ENCODE results near the gene PARD3B. TPM values are rescaled to one million over a fixed set of nuclear protein-coding genes. Genes with fewer than 3 reads are reported as not detected.

PARD3B gene
- total RNA-seq, 4 donors from 2014 or later = 32.6 to 65.7 (median 38.6) TPM

DNA sequence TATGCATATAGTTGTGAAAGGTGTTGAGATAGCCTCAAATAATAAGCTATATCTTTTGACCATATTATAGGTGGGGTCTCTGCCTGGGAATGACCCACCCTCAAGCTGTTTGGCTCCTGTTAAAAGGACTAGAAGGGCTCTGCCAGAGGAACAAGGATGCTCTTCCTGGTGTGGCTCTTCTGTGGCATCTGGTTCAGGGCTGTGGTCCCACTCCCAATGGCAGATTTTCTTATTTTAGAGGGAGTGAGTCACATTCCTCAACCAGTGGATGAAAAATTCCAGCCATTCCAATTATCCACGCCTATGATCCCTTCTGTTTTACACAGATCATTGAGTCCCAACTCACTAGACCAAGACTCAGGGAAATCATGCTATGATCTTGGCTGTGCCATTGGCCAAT is 119.9 kb downstream of the PARD3B start:
- intact Hi-C loops (cut with DNase I; ENCODE audit: low total_unique reads) (loop anchor here (5.0 kb wide), 1 partner anchor 962 kb away; no protein-coding TSS in a partner anchor), in situ Hi-C loops (cut with MboI; ENCODE audit: low pct_ligation_motif_present in 1 of 4, low pct_unique_long_range_greater_than_20kb in 1 of 4, low sequenced_read_pairs in 3 of 4) (no loop called here)
- Histone ChIP-seq H3K36me3 (no peaks in the 10 kb centered on the region), H3K27me3 (no peaks in the 10 kb centered on the region), H3K4me1 (peaks cover 0 to 9% (median 2%) of the 10 kb centered on the region in 4 donors), H3K27ac (peak overlapping the region in 2 of 4 donors; percentile 13 to 20), H3K4me3 (no peak overlapping the region), H3K9me3 (no peaks in the 10 kb centered on the region)
- no peak for DNase-seq
- no peak for TF ChIP-seq EP300 (IDR thresholded peaks at IDR 0.05; ENCODE audit: low read depth)
- TF ChIP-seq POLR2A (IDR thresholded peaks at IDR 0.05) = no peak
- no peak for TF ChIP-seq POLR2AphosphoS5 (IDR thresholded peaks at IDR 0.05)
- TF ChIP-seq, protein P1, sequence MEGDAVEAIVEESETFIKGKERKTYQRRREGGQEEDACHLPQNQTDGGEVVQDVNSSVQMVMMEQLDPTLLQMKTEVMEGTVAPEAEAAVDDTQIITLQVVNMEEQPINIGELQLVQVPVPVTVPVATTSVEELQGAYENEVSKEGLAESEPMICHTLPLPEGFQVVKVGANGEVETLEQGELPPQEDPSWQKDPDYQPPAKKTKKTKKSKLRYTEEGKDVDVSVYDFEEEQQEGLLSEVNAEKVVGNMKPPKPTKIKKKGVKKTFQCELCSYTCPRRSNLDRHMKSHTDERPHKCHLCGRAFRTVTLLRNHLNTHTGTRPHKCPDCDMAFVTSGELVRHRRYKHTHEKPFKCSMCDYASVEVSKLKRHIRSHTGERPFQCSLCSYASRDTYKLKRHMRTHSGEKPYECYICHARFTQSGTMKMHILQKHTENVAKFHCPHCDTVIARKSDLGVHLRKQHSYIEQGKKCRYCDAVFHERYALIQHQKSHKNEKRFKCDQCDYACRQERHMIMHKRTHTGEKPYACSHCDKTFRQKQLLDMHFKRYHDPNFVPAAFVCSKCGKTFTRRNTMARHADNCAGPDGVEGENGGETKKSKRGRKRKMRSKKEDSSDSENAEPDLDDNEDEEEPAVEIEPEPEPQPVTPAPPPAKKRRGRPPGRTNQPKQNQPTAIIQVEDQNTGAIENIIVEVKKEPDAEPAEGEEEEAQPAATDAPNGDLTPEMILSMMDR (IDR thresholded peaks at IDR 0.05) = no peak
- 70% methylated on average over 1 of the region's 1 CpG; no CpG with 5 or more reads in 1 of the 2 donors for WGBS, 2 donors (ENCODE audit: low coverage in 1 of 2)

DNA sequence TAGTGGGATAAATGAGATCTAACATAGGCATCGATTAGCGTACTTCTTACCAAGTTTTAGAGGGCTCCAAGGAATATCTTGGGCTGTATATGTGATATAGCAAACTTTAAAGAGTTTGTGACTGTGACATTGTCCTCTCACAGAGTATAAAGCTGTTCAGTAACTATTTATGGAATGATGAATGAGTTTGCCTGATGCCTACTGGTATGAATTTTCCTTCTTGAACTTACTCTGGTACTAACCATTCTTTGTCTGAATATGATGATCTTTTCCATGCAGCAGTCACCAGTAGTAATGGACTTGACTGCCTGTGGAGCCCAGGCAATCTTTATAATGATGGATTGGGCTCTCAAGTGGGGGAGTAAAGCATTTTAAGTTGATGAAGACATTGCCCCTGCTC is 120.5 kb downstream of the PARD3B start:
- H3K9me3 ChIP-seq = no peaks in the 10 kb centered on the region
- TF ChIP-seq POLR2A (IDR thresholded peaks at IDR 0.05) = no peak
- TF ChIP-seq, protein P1 (IDR thresholded peaks at IDR 0.05) = no peak
- TF ChIP-seq POLR2AphosphoS5 (IDR thresholded peaks at IDR 0.05) = no peak
- TF ChIP-seq EP300 (IDR thresholded peaks at IDR 0.05; ENCODE audit: low read depth) = no peak
- H3K4me1 ChIP-seq = peaks cover 0 to 11% (median 2%) of the 10 kb centered on the region in 4 donors
- H3K4me3 ChIP-seq = no peak overlapping the region
- no peaks in the 10 kb centered on the region for H3K36me3 ChIP-seq
- no peaks in the 10 kb centered on the region for H3K27me3 ChIP-seq
- intact Hi-C loops (cut with DNase I; ENCODE audit: low total_unique reads) = loop anchor here (5.0 kb wide), 1 partner anchor 962 kb away; no protein-coding TSS in a partner anchor
- WGBS, 2 donors (ENCODE audit: low coverage in 1 of 2) = 85 to 93% methylated on average over 2 of the region's 2 CpGs
- no peak for DNase-seq
- in situ Hi-C loops (cut with MboI; ENCODE audit: low pct_ligation_motif_present in 1 of 4, low pct_unique_long_range_greater_than_20kb in 1 of 4, low sequenced_read_pairs in 3 of 4) = no loop called here
- peak overlapping the region in 1 of 4 donors; percentile 13 for H3K27ac ChIP-seq

DNA sequence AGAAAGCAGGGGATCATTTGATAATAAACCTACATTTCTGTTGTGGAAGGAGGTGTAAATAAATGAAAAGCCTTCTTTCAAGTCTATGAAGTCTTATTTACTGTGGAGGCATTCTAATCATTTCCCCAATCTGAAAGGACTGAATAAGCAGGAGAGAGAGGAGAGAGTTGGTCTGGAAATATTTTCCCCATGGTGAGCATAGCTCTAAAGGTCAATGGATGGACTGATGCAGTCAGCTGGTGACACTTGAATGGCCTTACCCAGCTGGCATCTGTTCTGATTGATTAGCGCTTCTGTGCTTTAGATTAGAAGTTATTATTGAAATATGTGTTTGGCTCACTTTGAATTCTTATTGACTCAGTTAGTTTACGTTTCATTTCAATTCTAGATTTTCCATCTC is 122.7 kb downstream of the PARD3B start:
- 87 to 92% methylated on average over 2 of the region's 2 CpGs for WGBS, 2 donors (ENCODE audit: low coverage in 1 of 2)
- peaks cover 0 to 11% (median 2%) of the 10 kb centered on the region in 4 donors for H3K4me1 ChIP-seq
- no peak overlapping the region for H3K4me3 ChIP-seq
- intact Hi-C loops (cut with DNase I; ENCODE audit: low total_unique reads) = loop anchor here (5.0 kb wide), 1 partner anchor 959 kb away; no protein-coding TSS in a partner anchor
- no peak for DNase-seq
- H3K27ac ChIP-seq = no peak overlapping the region
- H3K27me3 ChIP-seq = no peaks in the 10 kb centered on the region
- in situ Hi-C loops (cut with MboI; ENCODE audit: low pct_ligation_motif_present in 1 of 4, low pct_unique_long_range_greater_than_20kb in 1 of 4, low sequenced_read_pairs in 3 of 4) = no loop called here
- TF ChIP-seq POLR2AphosphoS5 (IDR thresholded peaks at IDR 0.05) = no peak
- no peak for TF ChIP-seq POLR2A (IDR thresholded peaks at IDR 0.05)
- no peak for TF ChIP-seq EP300 (IDR thresholded peaks at IDR 0.05; ENCODE audit: low read depth)
- no peaks in the 10 kb centered on the region for H3K36me3 ChIP-seq
- H3K9me3 ChIP-seq = no peaks in the 10 kb centered on the region

DNA sequence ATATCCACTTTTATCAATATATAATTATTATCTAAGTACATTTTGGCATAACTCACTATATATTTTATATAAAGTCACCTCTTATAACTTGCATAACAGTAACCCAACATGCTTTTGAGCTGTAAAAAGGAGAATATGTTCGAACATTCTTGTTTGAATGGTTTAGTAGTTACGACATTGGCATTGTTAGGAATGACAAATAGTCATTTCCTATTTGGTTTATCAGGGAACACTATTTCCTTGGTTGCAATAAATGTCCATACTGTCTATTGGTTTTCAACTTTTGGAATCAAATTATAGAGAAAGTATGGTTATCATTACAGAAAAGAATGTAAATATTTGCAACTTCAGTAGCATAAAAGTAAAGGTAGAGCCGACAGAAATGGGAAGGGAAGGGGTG is 124.1 kb downstream of the PARD3B start:
- Histone ChIP-seq H3K4me3 (no peak overlapping the region), H3K9me3 (no peaks in the 10 kb centered on the region), H3K27ac (no peak overlapping the region), H3K4me1 (peaks cover 0 to 11% (median 2%) of the 10 kb centered on the region in 4 donors), H3K36me3 (no peaks in the 10 kb centered on the region), H3K27me3 (no peaks in the 10 kb centered on the region)
- 59 to 64% methylated on average over 3 of the region's 3 CpGs for WGBS, 2 donors (ENCODE audit: low coverage in 1 of 2)
- no peak for DNase-seq
- in situ Hi-C loops (cut with MboI; ENCODE audit: low pct_ligation_motif_present in 1 of 4, low pct_unique_long_range_greater_than_20kb in 1 of 4, low sequenced_read_pairs in 3 of 4) = no loop called here
- intact Hi-C loops (cut with DNase I; ENCODE audit: low total_unique reads) = loop anchor here (5.0 kb wide), 1 partner anchor 958 kb away; no protein-coding TSS in a partner anchor
- TF ChIP-seq EP300 (IDR thresholded peaks at IDR 0.05; ENCODE audit: low read depth) = no peak
- TF ChIP-seq, protein P1 (IDR thresholded peaks at IDR 0.05) = no peak
- no peak for TF ChIP-seq POLR2A (IDR thresholded peaks at IDR 0.05)
- TF ChIP-seq POLR2AphosphoS5 (IDR thresholded peaks at IDR 0.05) = no peak

Data from transverse colon (tissue), 4 donors.